ENCODE data around the gene TBC1D22B. TPM values are rescaled to one million over a fixed set of nuclear protein-coding genes. Genes with fewer than 3 reads are reported as not detected.
"Not testable (repeated sequence)": the region's sequence is repeated elsewhere in the genome, so short reads cannot be mapped to it uniquely, and the experiment has no call there.

Gene TBC1D22B
- total RNA-seq, 1 donor from 2014 or later: 8.8 TPM

DNA sequence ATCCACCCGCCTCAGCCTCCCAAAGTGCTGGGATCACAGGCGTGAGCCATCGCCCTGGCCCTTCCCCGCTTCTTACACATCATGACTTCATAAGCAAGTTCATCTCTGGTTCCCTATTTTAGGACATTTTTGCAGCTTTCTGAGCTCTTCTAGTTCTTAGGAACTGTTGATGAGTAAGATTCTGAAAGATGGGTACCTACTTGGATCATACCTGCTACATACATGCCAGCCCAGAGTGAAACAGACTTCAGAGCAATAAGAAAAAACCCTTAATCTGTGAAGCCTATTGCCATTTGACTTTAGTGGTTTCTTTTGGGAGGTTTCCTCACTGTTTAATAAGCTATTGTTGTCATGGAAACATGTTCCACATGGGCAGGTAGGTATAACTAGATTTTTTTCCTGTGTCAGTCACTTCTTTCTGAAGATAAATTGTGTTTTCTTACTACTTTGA, 28.3 kb downstream of the TBC1D22B start:
- DNase-seq (ENCODE audit: low read depth): peak; percentile 61
- TF ChIP-seq CTCF (conservative IDR thresholded peaks at IDR 0.05; ENCODE audit: low read depth, low read length): no peak
- no peak overlapping the region for H3K4me3 ChIP-seq (ENCODE audit: low read depth, low read length)

DNA sequence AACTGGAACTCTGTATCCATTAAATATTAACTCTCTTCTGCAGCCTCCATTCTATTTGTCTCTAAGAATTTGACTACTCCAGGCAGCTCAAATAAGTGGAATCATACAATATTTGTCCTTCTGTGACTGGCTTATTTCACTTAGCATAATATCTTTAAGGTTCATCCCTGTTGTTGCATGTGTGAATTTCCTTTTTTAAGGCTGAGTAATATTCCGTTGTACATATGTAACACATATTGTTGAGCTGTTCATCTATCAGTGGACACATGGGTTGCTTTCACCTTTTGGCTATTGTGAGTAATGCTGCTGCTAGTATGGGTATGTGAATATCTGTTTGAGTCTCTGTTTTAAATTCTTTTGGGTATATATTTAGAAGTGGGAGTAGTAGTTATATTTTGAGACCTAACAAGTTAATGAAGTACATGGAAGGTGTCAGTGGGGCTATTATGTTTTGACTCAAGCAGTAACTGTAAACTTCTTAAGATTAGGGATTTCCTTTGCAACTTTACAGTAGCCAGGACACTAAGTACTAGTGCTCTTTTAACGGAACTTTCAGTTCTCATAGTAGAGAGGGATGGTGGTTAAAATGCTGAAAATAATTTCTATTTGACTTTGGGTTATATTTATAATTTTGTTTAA, 30.1 kb downstream of the TBC1D22B start:
- no peak for DNase-seq (ENCODE audit: low read depth)
- no peak overlapping the region for H3K4me3 ChIP-seq (ENCODE audit: low read depth, low read length)
- TF ChIP-seq CTCF (conservative IDR thresholded peaks at IDR 0.05; ENCODE audit: low read depth, low read length): no peak

- DNase-seq (ENCODE audit: low read depth): no peak
- H3K4me3 ChIP-seq (ENCODE audit: low read depth, low read length): no peak overlapping the region
- no peak for TF ChIP-seq CTCF (conservative IDR thresholded peaks at IDR 0.05; ENCODE audit: low read depth, low read length)
These were observed 30.7 kb downstream of the TBC1D22B start for GRCh38 chr6:37288247-37288646.

DNA sequence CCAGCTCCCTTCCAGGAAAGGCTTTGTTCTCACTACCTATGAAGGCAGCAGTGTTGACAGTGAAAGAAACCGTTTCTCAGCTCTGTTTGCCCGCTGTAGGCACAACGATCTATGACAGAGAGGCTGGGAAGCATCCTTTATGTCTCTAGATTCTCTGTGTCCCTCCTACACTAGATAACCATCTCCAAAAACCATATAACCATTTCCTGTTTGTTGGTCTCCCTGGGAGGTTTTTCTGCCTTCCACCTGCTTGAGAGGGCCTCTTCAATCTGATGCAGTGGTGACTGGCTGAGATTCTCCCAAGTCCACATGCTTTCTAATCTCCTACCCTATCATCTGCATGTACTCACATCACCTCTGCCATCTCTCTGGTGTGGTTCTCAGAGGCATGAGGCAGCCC, 32.4 kb downstream of the TBC1D22B start:
- no peak overlapping the region for H3K4me3 ChIP-seq (ENCODE audit: low read depth, low read length)
- TF ChIP-seq CTCF (conservative IDR thresholded peaks at IDR 0.05; ENCODE audit: low read depth, low read length): no peak
- no peak for DNase-seq (ENCODE audit: low read depth)

DNA sequence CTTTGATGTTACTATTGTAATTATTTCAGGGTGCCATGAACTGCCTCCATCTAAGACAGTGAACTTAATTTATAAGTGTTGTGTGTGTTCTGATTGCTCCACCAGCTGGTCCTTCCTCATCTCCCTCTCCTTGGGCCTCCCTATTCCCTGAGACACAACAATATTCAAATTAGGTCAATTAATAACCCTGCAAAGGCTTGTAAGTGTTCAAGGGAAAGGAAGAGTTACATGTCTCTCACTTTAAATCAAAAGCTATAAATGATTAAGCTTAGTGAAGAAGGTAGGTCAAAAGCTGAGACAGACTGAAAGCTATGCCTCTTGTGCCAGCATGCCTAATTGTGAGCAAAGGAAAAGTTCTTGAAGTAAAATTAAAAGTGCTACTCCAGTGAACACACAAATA, 35.9 kb downstream of the TBC1D22B start:
- DNase-seq (ENCODE audit: low read depth): no peak
- no peak overlapping the region for H3K4me3 ChIP-seq (ENCODE audit: low read depth, low read length)
- TF ChIP-seq CTCF (conservative IDR thresholded peaks at IDR 0.05; ENCODE audit: low read depth, low read length): no peak

- H3K4me3 ChIP-seq (ENCODE audit: low read depth, low read length); DNase-seq (ENCODE audit: low read depth): not testable (repeated sequence)
These were observed 40.1 kb downstream of the TBC1D22B start for GRCh38 chr6:37297637-37298036.

DNA sequence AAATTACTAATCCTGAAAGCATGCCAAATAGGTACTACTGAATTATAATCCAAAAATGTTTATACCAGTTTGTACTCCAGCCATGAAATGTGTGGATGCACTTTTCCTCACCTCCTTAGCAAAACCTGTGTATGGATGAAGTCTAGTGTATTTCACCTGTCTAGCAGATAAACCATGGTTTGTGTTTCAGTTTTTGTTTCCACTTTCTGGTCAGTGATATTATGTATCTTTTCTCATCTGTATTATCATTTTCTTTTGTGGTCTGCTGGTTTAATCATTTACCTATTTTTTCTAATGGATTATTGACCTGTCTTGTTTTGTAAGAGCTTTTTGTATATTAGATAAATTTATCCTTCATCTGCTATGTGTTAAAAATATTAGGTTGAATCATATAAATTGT, 41.4 kb downstream of the TBC1D22B start:
- no peak for DNase-seq (ENCODE audit: low read depth)
- TF ChIP-seq CTCF (conservative IDR thresholded peaks at IDR 0.05; ENCODE audit: low read depth, low read length): no peak
- no peak overlapping the region for H3K4me3 ChIP-seq (ENCODE audit: low read depth, low read length)

All from epithelial cell of proximal tubule (primary cell).